ENCODE measurements around the gene PLXNC1. TPM values are rescaled to one million over a fixed set of nuclear protein-coding genes. Genes with fewer than 3 reads are reported as not detected.

The PLXNC1 gene
- polyA plus RNA-seq, 1 donor, result 7.5 TPM

DNA sequence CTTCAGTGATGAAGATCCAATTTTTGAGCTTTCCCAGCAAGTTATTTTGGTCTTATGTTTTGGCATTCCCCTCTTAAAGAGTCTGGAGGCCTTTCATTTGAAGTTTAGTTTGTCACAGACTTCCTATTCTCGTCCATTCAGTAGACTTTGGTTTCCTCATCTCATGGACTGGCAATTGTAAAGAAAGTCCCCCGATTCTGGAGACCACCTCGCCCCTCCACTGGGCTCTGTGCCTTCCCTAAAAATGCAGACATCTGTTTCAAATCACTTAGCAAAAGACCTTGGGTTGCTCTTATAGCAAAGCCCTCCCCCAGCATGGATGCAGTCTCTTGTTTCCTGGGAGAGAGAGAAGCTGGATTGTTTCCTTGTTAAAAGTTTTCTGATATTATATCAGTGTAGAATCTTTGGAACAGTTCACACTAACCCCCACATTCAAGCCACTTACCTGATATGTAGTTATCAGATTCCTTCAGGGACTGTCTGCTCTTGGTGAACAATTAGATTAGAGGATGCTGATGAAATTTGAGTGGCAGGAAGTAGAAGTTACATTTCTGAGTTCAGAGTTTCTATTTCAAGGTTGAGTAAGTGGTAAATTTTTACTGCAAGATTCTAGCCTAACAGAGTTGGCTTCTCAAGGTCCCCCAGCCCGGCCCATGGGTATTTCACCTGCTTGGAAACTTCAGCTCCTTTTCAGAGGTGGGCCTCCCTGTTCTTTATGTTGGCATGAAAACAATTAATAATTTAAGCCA lies 56.3 kb downstream of the PLXNC1 start:
- DNase-seq, result no peak

DNA sequence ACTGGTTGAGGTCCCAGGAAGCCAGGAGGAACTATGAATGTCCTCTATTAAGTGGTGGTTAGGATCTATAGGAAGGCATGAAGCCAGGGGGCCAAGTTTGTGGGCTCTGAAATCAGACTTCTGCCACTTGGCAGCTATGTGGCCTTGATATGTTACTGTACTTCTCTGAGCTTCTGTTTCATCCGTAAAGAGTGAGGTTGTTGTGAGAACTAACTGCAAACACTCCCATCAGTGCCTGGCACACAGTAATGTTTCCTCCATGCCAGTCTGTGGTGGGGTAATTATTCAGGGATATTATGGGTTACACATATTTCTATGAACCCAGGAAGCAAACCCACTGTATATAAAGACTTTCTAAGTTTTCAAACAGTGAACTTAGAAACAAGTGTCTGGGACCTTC lies 57.4 kb downstream of the PLXNC1 start:
- DNase-seq, result no peak

- DNase-seq, result no peak
Measured at GRCh38 chr12:94206886-94207285, 58.5 kb downstream of the PLXNC1 start.

- no peak for DNase-seq
Measured at GRCh38 chr12:94207467-94207848, 59.1 kb downstream of the PLXNC1 start.

DNA sequence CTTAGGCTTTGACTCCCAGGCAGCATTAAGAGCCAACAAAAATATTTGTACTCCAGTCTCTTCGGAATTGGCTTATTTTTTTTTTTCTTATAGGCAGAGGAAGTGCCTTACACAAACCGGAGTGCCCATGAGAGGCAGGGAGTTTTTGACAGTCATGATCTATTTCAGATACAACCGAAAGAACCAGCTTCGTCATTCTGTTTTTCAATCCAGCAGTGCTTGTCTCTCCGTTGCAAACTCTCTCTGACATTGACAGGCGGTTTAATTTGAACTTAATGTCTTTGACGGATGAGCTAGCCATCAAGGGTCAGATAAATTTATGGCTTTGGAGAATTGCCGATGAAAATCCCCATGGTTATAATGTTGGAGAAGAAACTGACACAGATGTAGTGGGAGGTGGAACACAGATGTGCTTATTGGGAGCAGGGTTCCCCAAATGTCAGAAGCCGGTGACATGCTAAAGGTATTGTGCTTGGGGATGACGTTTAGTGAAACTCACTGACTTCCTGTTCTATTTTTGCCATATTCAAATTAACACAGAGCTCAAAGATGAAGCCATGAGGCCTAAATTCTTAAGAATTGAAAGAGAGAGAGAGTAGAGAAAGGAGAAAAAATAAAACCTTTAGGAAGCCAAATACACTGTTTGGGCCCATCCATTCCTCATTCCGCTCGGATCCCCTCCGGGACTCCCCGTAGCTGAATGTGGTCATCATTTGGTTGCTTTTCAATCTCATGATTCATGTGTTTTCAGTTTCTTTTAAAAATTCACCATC lies 59.7 kb downstream of the PLXNC1 start:
- no peak for DNase-seq

GRCh38 chr12:94208622-94208966 lies 60.2 kb downstream of the PLXNC1 start:
- no peak for DNase-seq

GRCh38 chr12:94209240-94209639 lies 60.9 kb downstream of the PLXNC1 start:
- DNase-seq, result no peak

DNA sequence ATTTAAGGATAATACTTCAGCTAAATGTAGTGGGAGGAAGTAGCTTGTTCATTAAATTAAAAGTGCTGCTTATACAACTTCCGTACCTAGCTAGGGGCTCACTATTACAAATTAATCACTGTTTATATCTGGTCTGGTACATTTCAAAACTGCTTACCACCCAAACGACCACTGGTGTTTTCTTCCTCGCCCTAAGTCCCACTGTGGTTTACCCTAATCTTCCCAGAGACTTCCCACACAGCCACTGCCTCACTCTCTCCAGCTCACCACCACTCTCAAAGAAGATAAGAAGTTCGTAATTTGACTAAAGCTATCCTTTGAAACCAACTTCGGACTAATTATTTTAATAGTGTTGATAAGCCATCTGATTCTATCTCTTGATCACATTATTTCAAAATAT lies 62.6 kb downstream of the PLXNC1 start:
- no peak for DNase-seq

DNA sequence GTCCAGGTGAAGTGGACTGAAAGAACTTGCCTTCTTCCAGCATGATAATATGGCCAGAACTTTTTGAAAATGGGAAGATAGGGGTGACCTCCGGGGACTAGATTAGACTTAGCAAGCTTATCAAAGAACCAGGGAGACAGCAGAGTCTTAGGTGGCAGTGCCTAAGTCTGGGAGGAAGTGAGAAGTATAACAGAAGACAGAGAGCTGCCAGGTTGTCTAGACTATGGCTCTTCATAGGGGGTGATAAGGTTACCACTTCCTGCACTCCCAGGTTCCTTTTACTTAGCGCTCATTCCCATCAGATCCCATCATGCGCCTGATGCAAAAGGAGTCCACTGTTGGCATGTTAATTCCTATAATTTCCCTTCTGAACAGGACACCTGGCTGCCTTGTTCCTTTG lies 69.9 kb downstream of the PLXNC1 start:
- no peak for DNase-seq

GRCh38 chr12:94219622-94220302 lies 71.4 kb downstream of the PLXNC1 start:
- DNase-seq, result no peak

DNA sequence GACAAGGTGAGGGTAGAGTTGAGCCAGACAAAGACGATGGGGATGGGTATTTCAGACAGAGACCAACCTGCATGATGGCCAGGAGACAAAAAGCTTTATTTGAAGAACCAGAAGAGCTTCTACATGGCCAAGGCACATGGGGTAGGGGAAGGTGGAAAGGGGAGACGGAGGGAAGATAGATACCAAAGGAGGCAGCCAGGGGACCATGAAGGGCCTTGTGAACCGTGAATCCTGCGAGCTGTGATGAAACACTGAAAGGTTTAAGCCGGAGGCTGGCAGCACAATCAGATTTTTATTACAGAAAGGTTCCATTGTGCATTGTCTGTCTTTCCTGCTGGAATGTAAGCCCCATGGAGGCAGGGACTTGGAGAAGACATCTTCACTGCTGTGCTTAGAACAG lies 72.4 kb downstream of the PLXNC1 start:
- no peak for DNase-seq

GRCh38 chr12:94222351-94223084 lies 74.1 kb downstream of the PLXNC1 start:
- DNase-seq, result no peak

GRCh38 chr12:94223842-94224241 lies 75.5 kb downstream of the PLXNC1 start:
- no peak for DNase-seq

DNA sequence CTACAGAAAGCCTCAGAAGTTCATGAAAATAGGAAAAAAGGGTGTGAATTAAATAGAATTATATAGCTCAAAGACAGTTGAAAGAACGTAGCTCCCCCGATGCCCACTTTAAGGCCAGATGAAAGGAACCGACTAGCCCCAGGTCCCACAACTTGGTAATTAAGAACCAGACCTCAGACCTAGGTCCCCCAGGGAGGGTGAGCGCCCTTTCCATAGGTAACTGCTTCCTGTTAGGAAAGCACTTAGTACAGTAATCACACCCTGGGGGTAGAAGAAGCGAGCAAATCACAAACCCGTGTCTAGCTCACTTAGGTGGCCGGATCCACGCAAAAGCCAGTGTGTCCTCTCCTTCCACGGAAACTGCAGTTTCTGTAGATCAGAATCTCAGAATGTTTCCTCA lies 77.1 kb downstream of the PLXNC1 start:
- no peak for DNase-seq

DNA sequence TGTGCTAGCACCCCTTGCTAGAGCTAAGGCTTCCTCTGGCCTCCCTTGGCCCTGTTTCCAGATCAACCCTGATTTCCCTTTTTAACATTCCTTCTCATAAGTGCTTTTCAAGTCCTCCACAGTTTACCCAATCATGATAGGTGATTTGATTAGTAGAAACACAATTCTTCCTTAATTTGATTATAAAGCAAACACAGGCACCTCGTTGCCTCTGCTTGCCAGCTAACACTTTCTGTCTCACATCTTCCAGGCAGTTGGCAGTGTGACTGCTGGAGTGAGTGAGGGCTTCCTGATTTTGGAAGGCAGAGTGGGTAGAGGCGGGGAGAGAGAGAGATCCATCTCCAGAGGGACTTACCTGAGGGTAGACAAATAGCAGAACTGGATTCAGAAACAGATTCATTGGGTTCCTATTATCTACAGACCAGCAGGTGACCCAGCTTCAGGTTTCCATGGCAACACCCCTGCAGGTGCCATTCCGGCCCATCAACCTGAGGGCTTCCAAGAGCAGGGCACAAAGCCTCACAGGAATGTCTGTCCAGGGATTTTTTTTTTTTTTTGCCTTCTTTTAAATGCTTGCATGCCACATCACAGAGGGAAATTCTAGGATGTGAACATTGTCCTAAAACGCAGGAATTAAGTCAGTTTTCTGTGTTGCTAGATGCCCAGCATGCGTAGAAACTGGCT lies 77.7 kb downstream of the PLXNC1 start:
- no peak for DNase-seq

- DNase-seq, result no peak
Measured at GRCh38 chr12:94227066-94227465, 78.7 kb downstream of the PLXNC1 start.

- no peak for DNase-seq
Measured at GRCh38 chr12:94228488-94228907, 80.1 kb downstream of the PLXNC1 start.

GRCh38 chr12:94229902-94230301 lies 81.5 kb downstream of the PLXNC1 start:
- no peak for DNase-seq

DNA sequence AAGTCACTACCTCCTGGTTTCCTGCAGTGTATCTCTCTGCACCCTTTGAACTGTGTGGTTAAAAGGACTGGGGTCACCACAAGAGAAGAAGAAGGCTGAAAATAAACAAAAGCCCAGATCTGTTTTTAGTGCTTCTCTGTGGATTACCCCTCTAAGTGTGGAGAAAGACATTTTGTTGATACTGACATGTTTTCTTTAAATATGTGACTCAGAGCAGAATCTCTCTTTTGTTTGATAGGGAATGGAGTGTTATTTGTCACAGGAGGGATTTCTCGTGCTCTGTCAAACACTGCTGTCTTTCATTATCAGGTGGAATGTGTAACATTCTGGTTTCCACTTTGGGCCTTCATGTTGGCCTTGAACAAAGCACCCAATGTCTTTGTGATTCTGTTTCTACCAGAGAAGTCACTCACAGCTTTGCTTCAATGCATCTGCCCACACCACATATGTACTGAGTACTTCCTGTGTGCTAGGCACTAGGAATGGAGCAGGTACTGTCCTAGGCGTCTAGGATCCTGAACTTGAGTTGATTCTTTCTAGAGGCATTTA lies 82.1 kb downstream of the PLXNC1 start:
- DNase-seq, result no peak

DNA sequence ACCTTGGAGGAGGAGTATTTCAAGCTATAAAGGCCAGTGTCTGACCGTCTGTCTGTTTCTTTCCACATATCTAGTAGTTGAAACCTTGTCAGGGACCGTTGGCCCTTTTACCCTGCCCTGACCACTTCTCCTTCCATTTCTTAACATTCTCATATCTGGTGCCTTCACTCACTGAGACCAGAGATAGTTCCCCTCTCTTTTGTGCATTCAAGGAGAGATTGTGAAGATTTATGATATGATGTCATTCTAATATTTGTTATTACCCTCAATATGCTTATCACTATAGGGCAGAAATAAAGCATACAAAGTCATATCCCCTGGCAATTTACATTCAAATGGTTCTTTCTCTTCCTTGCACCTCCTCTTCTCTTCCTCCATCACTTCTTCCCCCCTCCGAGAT lies 83.3 kb downstream of the PLXNC1 start:
- no peak for DNase-seq

- DNase-seq, result no peak
Measured at GRCh38 chr12:94235848-94236247, 87.5 kb downstream of the PLXNC1 start.
